ENCODE data around the gene CXCL14. TPM values are rescaled to one million over a fixed set of nuclear protein-coding genes. Genes with fewer than 3 reads are reported as not detected.

Gene CXCL14
- total RNA-seq, 1 experiment from 2014 or later = not detected

DNA sequence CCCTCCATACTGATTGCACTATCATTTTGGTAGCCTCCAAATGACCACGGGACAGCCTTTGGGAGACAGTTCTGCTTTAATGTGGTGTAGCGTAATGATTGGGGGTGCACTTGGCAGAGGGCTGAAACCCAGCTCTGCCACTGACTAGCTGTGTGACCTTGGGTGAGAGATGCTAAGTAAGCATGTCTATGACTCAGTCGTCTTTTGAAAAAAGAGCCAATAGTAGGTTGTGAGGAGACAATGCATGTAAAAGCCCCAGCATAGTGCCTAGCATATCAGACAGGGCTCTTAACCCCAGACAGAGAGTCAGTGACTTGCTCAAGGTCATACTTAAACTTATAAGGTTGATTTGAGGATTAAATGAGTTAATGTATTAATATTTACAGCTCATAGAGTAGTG, 18.0 kb upstream of the CXCL14 start:
- no peak for DNase-seq (ENCODE audit: low spot score)

GRCh38 chr5:135596157-135596763, 17.5 kb upstream of the CXCL14 start:
- DNase-seq (ENCODE audit: low spot score) = no peak

GRCh38 chr5:135594416-135594960, 15.7 kb upstream of the CXCL14 start:
- no peak for DNase-seq (ENCODE audit: low spot score)

GRCh38 chr5:135593886-135594285, 15.1 kb upstream of the CXCL14 start:
- no peak for DNase-seq (ENCODE audit: low spot score)

GRCh38 chr5:135593141-135593540, 14.3 kb upstream of the CXCL14 start:
- no peak for DNase-seq (ENCODE audit: low spot score)

DNA sequence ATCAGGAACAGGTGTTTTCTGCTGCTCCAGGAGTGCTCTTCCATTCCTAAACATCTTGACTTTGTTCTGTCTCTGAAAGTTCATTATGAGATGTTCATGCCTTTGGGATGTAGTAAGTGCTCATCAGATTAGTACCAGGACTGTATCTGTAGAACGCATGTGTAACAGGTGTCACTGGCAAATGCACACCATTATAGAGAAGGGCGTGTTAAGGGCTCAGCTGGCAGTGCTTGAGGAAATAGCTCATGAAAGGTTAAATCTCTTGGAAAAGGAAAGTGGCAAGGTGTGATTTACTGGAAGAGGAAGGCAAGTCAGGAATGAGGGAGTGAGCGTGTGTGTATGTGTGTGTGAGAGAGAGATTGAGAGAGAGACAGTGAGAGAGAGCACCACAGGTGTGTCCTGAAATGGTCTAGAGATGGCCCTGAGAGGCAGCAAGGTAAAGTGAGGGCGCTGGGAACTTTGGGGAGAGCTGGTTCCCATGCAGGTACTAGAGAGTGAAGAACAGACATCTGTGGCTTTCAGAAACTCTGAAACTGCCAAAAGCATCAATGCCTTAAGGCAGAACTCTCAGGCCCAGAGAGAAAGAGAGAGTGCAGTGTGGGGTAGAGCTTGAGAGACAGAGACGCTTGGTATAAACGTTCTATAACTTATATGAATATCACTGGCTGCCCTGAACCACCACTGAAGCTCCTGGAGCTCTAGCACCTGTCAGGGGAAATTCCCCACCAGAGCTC, 13.7 kb upstream of the CXCL14 start:
- DNase-seq (ENCODE audit: low spot score) = no peak

DNA sequence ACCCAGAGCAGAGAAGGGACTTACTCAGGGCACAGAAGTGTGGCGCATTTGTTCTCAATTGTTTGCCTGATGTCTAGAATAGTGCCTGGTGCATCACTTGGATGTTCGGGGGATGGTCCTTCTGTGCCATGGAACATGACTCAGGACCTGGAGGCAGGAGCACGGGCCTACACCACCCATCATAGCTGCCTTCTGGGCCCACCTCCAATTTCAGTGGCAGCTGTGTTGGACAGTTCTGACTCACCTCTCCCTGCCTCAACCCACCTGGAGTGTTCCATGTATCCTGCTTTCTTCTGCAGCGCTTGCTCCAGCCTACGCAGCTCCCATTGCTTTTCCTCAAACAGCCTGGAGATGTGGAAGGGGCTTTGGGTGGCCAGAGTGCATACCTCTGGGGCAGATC, 12.5 kb upstream of the CXCL14 start:
- no peak for DNase-seq (ENCODE audit: low spot score)

DNA sequence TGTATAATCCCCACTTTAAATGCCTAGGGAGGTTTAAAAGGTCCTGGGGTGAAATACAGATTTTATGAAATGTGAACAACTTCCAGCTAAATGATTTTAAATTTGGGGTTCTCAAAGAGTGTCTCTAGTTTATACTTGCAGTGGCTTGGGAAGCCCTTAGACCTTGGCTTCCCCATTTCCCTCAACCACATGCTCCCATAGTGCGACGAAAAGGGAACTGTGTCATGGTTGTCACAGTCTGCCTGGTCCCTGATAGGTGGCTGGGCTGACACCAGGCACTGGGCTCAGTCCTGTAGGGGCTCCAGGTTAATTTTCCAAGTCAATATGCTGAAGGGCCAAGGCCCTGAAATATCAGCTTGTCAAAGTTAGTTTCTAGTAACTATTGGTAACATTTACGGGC, 10.4 kb upstream of the CXCL14 start:
- DNase-seq (ENCODE audit: low spot score) = no peak

DNA sequence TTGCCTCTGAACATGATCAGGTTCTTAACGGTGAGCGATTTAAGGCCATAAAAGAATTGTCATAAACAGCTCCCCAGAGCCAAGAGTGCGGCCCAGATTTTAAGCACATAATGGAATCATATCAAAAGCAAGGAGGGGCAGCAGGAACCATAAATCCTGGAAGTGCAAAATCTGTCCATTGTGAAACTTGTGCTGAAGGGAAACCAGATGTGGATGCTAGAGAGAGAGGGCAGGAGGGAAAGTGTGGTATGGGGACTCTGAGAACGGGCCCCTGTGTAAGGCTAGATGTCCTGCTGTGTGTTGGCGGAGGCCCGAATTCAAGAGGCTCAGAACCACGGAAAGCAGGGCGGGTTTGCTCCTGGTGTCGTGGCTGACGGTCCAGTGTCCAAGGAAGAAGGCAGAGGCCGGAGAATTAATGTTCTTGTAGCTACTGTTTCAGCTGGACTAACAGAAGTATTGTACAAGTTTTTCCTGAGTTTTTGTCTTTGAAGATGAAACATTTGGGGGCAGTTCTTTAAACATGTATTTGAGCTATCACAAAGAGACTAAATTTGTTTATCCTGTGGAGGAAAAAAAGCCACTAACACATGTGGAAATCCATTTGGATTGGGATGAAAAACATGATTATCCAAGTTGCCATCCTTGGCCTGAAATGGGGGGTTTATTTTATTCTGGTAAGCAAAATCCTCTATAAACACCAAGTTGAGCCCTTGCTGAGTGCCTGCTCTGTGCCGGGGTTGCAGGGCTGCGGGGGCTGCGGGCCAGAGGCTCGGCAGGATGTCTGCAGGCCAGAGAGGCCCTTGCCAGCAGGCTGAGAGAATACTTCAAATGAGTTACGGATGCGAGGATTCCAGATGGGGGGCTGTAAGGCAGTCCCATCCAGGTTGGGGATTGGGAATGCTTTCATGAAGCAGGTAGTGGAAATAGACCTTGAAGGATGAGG, 9.2 kb upstream of the CXCL14 start:
- DNase-seq (ENCODE audit: low spot score) = no peak

- no peak for DNase-seq (ENCODE audit: low spot score)
Observed at GRCh38 chr5:135584918-135585317, 6.1 kb upstream of the CXCL14 start.

DNA sequence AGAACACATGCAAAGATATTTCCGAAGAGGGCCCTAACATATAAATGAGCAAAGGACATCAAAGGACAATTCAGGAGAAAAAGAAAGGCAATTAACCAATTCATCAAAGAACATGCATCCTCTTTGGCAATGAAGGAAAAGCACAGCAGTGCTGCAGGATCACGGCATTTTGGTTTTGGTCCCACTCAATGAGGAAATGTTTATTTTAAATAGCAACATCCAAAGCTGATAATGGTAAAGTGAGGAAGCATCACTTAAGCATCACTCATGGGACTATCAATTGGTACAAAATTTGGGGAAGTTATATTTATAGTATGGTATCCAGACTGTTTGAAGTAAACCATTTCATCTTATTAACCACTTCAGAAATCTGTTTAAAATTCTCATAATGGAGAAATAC, 5.5 kb upstream of the CXCL14 start:
- no peak for DNase-seq (ENCODE audit: low spot score)

DNA sequence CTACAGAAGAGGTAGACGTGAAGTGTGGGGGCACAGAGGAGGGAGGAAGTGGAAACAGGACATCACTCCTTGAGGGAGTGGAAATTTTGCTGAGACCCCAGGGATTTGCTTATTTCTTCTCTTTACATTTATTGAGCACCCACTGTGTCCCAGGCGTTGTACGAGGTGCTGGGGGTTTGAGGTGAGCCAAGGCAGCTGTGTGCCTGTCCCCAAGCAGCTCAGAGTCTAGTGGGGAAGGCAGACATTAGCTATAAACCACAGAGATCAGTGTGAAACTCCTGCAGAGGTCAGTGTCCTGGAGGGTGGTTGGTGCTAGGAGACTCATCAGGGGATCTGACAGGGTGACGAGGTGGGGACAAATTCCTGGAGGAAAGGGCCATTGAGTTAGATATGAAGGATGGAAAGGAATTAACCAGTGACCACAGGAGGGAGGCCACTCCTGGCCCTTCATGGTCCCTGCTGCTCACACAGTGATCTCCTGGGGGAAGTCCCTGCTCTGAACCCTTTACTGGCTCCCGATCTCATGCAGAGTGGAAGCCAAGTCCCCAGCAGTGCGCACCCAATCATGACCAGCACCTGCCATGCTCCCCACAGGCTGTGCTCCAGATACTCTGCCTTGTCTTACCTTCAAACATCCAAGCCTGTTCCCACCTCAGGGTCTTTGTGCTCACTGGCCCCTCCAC, 3.4 kb upstream of the CXCL14 start:
- no peak for DNase-seq (ENCODE audit: low spot score)

- DNase-seq (ENCODE audit: low spot score) = no peak
Observed at GRCh38 chr5:135578305-135578684, 496 bp downstream of the CXCL14 start.

DNA sequence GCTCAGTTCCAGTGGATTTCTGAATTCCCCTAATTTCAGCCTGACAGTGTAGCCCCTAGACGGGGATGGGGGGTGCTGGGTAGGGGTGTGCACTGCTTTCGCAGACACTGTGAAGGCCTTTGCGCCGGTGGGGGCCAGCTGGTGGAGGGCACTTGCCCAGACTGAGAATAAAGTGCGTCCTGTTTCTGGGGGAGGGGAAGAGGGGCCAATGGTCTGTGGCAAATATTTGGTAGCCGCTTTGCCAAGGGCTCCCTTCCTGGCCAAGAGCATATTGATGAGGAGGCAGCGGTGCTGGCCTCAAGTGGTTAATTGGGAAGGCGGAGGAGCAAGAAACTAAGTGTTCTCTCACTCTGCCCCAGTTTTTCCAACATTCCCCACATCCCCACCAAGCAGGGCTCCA, 1.4 kb downstream of the CXCL14 start:
- DNase-seq (ENCODE audit: low spot score) = no peak

DNA sequence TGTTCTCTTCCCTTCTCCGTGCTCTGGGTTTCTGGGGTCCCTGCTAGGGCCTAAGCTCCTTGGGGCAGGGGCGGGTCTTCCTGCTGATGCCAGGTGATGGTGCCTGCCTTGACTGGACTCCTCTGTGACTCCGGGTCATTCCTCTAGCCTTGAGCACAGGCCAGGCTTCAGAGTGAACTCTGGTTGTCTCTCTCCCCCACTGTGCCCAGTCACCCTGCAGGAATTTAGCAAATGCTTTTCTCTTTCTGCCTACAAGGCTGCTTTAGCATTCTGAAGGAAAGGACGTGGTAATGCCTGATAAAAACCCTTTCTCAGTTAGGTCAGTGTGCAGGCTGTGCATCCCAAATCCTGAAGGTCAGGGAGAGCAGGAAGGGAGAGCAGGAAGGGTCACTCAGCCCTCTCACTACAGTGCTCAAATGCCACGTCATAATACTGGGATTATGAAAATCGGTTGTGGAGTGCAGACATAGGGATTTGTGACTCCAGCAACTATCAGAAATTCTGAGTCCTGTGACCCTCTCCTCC, 2.7 kb downstream of the CXCL14 start:
- DNase-seq (ENCODE audit: low spot score) = no peak

DNA sequence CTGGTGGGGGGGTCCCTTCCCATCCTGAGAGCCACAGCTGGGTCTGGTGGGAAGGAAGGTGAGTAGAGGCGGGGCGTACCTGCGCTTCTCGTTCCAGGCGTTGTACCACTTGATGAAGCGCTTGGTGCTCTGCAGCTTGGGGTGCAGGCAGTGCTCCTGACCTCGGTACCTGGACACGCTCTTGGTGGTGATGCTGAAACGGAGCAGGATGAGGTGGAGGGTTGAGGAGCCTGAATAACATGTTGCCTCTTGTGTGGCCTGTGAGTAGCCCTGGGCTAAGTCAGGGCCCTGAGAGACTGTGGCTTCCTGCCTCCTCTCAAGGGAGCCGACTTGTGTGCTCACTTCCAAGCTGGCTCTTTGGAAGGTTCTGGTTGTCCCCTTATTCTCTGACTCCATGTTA, 4.3 kb downstream of the CXCL14 start:
- no peak for DNase-seq (ENCODE audit: low spot score)

GRCh38 chr5:135571902-135572301, 6.9 kb downstream of the CXCL14 start:
- no peak for DNase-seq (ENCODE audit: low spot score)

GRCh38 chr5:135571066-135571609, 7.7 kb downstream of the CXCL14 start:
- DNase-seq (ENCODE audit: low spot score) = no peak

DNA sequence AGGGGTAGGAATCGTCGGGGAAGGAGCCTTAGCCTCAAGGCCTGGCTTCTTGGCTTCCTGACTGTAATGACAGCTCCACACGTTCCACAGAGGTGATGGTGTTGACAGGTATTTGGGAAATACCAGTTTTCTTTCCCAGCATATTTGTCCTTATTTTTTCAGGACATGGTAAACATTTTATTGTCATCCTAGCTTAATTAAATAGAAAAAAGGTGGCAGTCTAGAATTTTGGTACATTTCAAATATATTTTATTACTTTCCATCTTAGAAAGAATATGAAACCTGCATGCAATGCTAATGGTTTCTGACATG, 8.4 kb downstream of the CXCL14 start:
- no peak for DNase-seq (ENCODE audit: low spot score)

GRCh38 chr5:135569755-135570452, 8.9 kb downstream of the CXCL14 start:
- DNase-seq (ENCODE audit: low spot score) = peak; percentile 81

GRCh38 chr5:135568923-135569360, 9.8 kb downstream of the CXCL14 start:
- DNase-seq (ENCODE audit: low spot score) = peak; percentile 20
